Lower leg skin (tissue), 3 donors: ENCODE results near the gene HOXC9.

ENCODE experiments used
- POLR2A ChIP-seq, 2 donors: fragments of 450-650 bp; IDR thresholded peaks; one replicate each; pipeline ENCODE4 v1.6.1; 2016 to 2017; ENCODE audit warnings: antibody characterized with exemption in 2 of 2, mild to moderate bottlenecking in 1 of 2, moderate library complexity in 1 of 2
- TF ChIP-seq, protein P1 (sequence below), 3 donors: fragments of 450-650 bp; IDR thresholded peaks; one replicate each; pipeline ENCODE4 v1.5.1; 2016; ENCODE audit warnings: antibody characterized with exemption in 3 of 3, mild to moderate bottlenecking in 3 of 3, moderate library complexity in 2 of 3

DNA sequence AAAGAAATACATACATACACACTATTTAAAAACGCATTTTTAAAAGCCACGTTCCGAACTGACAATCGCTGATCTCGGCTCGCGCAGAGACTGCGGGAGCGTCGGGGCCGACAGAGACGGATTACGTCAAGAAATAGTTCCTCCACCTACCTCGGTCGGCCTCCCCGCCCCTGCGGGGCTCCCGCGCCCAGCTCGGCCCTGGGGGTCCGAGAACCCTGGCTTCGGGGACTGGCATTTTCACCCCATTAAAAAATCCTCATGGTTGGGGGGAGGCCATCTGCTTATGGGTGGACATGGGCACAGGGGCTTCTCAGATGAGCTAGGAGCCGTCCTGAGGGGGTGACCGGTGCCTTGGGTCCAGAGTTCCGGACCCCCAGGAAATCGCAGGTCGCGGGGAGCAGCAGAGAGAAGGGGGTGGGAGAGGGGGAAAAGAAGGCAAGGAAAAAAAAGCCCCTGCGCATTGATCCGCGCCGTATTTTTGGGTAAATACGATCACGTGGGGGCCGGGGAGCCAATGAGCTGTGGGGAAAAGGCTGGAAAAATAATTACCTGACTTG, 324 bp upstream of the HOXC9 start:
- TF ChIP-seq, protein P1, sequence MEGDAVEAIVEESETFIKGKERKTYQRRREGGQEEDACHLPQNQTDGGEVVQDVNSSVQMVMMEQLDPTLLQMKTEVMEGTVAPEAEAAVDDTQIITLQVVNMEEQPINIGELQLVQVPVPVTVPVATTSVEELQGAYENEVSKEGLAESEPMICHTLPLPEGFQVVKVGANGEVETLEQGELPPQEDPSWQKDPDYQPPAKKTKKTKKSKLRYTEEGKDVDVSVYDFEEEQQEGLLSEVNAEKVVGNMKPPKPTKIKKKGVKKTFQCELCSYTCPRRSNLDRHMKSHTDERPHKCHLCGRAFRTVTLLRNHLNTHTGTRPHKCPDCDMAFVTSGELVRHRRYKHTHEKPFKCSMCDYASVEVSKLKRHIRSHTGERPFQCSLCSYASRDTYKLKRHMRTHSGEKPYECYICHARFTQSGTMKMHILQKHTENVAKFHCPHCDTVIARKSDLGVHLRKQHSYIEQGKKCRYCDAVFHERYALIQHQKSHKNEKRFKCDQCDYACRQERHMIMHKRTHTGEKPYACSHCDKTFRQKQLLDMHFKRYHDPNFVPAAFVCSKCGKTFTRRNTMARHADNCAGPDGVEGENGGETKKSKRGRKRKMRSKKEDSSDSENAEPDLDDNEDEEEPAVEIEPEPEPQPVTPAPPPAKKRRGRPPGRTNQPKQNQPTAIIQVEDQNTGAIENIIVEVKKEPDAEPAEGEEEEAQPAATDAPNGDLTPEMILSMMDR (IDR thresholded peaks at IDR 0.05): no peak
- no peak for TF ChIP-seq POLR2A (IDR thresholded peaks at IDR 0.05)
